Heart left ventricle (tissue), 13 donors: ENCODE measurements around the gene SLC39A11.

Experiments used
- POLR2A ChIP-seq, 2 donors: fragments of 450-650 bp; IDR thresholded peaks; one replicate each; pipeline ENCODE4 v1.6.1; 2017; ENCODE audit warnings: antibody characterized with exemption in 2 of 2, mild to moderate bottlenecking in 2 of 2, moderate library complexity in 2 of 2
- TF ChIP-seq, protein P1 (sequence below), 12 donors: fragments of 200-600 bp; sonication (generic) in 4 of 12; IDR thresholded peaks; one replicate each; pipeline versions ENCODE4 v1.5.0 to v1.8.0; 2018 to 2022; ENCODE audit warnings: antibody characterized with exemption in 12 of 12, mild to moderate bottlenecking in 5 of 12
- donor health status: ischemic (EF 13 %, LVEDD 7.1; RV severe dilation, severe dysfunction).
- donor health status: DM: no; HTN: yes; CAD: no.
- donor health status: DM: no; HTN: no; CAD: no.
- donor health status: ischemic (EF 25% LVEDD 6.9; RV normal size, moderate dysfunction).
- donor health status: ischemic (EF 25% LVEDD 5.7; RV mildly dilated, moderate dysfunction).
- donor health status: ischemic (EF 35%, LVEDD 5.7; RV mildly dilated, moderate dysfunction).
- donor health status: nonischemic (EF 11% LVEDD 7.7; RV severe dilation, severe dysfunction).
- donor health status: DM: yes; HTN: yes; CAD: no.
- donor health status: PGD.
- donor health status: ischemic (EF 29% LVEDD 5.4; RV normal size, mild dysfunction).
- donor health status: nonischemic (EF 23%, LVEDD 6.1; RV moderate dilation, normal function).

DNA sequence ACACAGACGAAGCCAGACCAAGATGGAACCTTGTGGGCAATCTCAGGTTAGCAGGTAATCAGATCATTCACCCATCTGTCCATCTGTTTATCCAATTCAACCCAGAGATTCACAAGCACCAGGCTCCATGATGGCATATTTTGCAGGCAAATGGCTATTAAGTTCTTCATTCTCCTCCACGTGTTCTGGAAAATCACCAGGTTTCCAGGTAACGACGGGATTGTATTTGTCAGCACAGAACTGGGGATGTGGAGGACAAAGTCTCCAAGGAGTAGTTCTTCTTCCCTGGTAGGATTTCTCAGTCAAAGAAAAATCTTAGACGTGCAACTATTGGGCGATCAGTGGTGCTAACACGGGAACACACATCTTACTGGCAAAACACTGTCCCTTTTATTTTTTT, 368.8 kb downstream of the SLC39A11 start:
- TF ChIP-seq, protein P1, sequence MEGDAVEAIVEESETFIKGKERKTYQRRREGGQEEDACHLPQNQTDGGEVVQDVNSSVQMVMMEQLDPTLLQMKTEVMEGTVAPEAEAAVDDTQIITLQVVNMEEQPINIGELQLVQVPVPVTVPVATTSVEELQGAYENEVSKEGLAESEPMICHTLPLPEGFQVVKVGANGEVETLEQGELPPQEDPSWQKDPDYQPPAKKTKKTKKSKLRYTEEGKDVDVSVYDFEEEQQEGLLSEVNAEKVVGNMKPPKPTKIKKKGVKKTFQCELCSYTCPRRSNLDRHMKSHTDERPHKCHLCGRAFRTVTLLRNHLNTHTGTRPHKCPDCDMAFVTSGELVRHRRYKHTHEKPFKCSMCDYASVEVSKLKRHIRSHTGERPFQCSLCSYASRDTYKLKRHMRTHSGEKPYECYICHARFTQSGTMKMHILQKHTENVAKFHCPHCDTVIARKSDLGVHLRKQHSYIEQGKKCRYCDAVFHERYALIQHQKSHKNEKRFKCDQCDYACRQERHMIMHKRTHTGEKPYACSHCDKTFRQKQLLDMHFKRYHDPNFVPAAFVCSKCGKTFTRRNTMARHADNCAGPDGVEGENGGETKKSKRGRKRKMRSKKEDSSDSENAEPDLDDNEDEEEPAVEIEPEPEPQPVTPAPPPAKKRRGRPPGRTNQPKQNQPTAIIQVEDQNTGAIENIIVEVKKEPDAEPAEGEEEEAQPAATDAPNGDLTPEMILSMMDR (IDR thresholded peaks at IDR 0.05), result no peak
- no peak for TF ChIP-seq POLR2A (IDR thresholded peaks at IDR 0.05)
